Testis (tissue), 3 donors: ENCODE results near the gene RET. TPM values are rescaled to one million over a fixed set of nuclear protein-coding genes. Genes with fewer than 3 reads are reported as not detected.

Source experiments
- DNase-seq: peaks from one replicate; pipeline ENCODE4 v3.0.0-alpha.2; 2019
- H3K27ac ChIP-seq, 2 donors: fragments of 200-600 bp; sonication (generic); one replicate each; pipeline ENCODE4 v1.5.1; 2019
- H3K27me3 ChIP-seq: fragments of 200-600 bp; sonication (generic); one replicate; pipeline ENCODE4 v1.5.1; 2019
- H3K36me3 ChIP-seq: fragments of 200-600 bp; sonication (generic); one replicate; pipeline ENCODE4 v1.5.1; 2017; ENCODE audit warnings: low read depth; ENCODE audit errors: missing control alignments
- H3K4me1 ChIP-seq: fragments of 200-600 bp; sonication (generic); one replicate; pipeline ENCODE4 v1.5.1; 2019
- H3K4me3 ChIP-seq, 2 donors: fragments of 200-600 bp; sonication (generic); one replicate each; pipeline ENCODE4 v1.5.1; 2017 to 2019
- H3K9me3 ChIP-seq: fragments of 200-600 bp; sonication (generic); one replicate; pipeline ENCODE4 v1.5.1; 2017
- CTCF ChIP-seq, 3 experiments: fragments of 450-650 bp in 2 of 3; fragments of 200-600 bp in 1 of 3; sonication (generic) in 1 of 3; IDR thresholded peaks; one replicate each; pipeline ENCODE4 v1.5.1; 2016 to 2019; ENCODE audit warnings: antibody characterized with exemption in 3 of 3, mild to moderate bottlenecking in 2 of 3, moderate library complexity in 1 of 3
- POLR2A ChIP-seq: fragments of 450-650 bp; IDR thresholded peaks from one replicate; pipeline ENCODE4 v1.6.1; 2017; ENCODE audit warnings: antibody characterized with exemption, mild to moderate bottlenecking, moderate library complexity
- WGBS, 2 donors: methylation state at CpG; one replicate each; pipeline ENCODE4 v1.1.5; 2018; 5-methylcytosine and 5-hydroxymethylcytosine counted together
- intact Hi-C: fragments of 100-400 bp; cut with DNase I; formaldehyde crosslinking; loops from one replicate; pipeline ENCODE4 v1.15.1; 2023; ENCODE audit warnings: low total_unique reads
- polyA plus RNA-seq: library from polyadenylated mRNA; stranded (reverse); fragments of 350-450 nt; fragmentation: Illumina TruSeq; extraction: RNeasy Lipid Tissue Mini Kit (QIAGEN cat#74804); gene quantifications from one replicate; pipeline ENCODE4 v1.2.3, GENCODE V29; 2014; ENCODE audit warnings: low read depth, low replicate concordance; ENCODE audit not compliant: insufficient read depth
- total RNA-seq, 2 donors: library from RNA; depleted of rRNA; stranded (reverse); fragments of >200 nt; gene quantifications; one replicate each; pipeline ENCODE4 v1.2.3, GENCODE V29; 2016

RET gene
- total and polyA plus RNA-seq, 3 donors from 2014 or later: 5.1 to 9.5 (median 7.3) TPM

GRCh38 chr10:43105956-43106229, 29.0 kb downstream of the RET start:
- DNase-seq: no peak
- 34 to 67% methylated on average over 4 to 6 of the region's 7 CpGs for WGBS, 2 donors
- no peaks in the 10 kb centered on the region for H3K27me3 ChIP-seq
- no peaks in the 10 kb centered on the region for H3K9me3 ChIP-seq
- no peaks in the 10 kb centered on the region for H3K36me3 ChIP-seq
- no peaks in the 10 kb centered on the region for H3K4me1 ChIP-seq
- intact Hi-C loops: no loop called here
- H3K4me3 ChIP-seq: no peak overlapping the region
- no peak overlapping the region for H3K27ac ChIP-seq
- no peak for TF ChIP-seq CTCF (IDR thresholded peaks at IDR 0.05)

DNA sequence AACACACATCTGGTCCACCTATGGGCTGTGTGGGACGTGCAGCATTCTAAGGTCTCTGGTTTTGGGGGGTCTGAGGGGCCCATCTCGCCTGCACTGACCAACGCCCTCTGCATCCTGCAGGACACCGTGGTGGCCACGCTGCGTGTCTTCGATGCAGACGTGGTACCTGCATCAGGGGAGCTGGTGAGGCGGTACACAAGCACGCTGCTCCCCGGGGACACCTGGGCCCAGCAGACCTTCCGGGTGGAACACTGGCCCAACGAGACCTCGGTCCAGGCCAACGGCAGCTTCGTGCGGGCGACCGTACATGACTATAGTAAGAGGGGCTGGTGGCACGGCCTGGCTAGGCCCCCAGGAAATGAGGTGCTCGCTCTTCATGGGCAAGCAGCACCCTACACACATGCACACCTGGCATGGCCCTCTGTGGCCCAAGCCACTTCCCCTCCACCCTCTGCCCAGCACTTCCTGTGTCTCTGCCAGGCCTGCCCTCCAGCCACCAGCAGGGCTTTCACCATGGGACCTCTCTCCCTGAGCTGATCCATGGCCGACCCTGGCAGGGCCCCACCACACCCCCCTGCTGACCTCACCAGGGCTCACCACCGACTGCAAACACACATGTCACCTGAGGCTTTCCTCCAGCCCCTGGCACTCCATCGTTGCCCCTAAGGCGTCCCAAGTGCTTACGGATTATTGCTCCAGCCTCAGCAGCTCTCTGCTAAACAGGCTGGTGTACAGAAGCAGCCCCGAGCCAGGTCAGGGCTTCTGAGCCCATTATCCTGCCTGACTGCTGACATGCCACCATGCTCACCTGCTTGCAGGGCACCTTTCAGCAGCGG, 29.6 kb downstream of the RET start:
- 87 to 89% methylated on average over 5 to 28 of the region's 28 CpGs for WGBS, 2 donors
- intact Hi-C loops: no loop called here
- Histone ChIP-seq H3K27ac (no peak overlapping the region), H3K4me1 (no peaks in the 10 kb centered on the region), H3K9me3 (no peaks in the 10 kb centered on the region), H3K4me3 (no peak overlapping the region), H3K36me3 (no peaks in the 10 kb centered on the region), H3K27me3 (no peaks in the 10 kb centered on the region)
- DNase-seq: no peak
- no peak for TF ChIP-seq POLR2A
- TF ChIP-seq CTCF (IDR thresholded peaks at IDR 0.05): no peak

GRCh38 chr10:43108951-43109350, 32.1 kb downstream of the RET start:
- no peaks in the 10 kb centered on the region for H3K36me3 ChIP-seq
- no peak overlapping the region for H3K27ac ChIP-seq
- whole genome bisulfite sequencing, 2 donors: 95% methylated on average over 10 of the region's 12 CpGs; no CpG with 5 or more reads in 1 of the 2 donors
- intact Hi-C loops: no loop called here
- H3K9me3 ChIP-seq: no peaks in the 10 kb centered on the region
- no peak for TF ChIP-seq POLR2A
- TF ChIP-seq CTCF (IDR thresholded peaks at IDR 0.05): no peak
- DNase-seq: no peak
- H3K4me1 ChIP-seq: no peaks in the 10 kb centered on the region
- H3K4me3 ChIP-seq: no peak overlapping the region
- no peaks in the 10 kb centered on the region for H3K27me3 ChIP-seq

- Histone ChIP-seq H3K9me3 (no peaks in the 10 kb centered on the region), H3K4me3 (no peak overlapping the region), H3K27me3 (no peaks in the 10 kb centered on the region), H3K27ac (no peak overlapping the region), H3K36me3 (no peaks in the 10 kb centered on the region), H3K4me1 (no peaks in the 10 kb centered on the region)
- TF ChIP-seq POLR2A (no peak), CTCF (IDR thresholded peaks at IDR 0.05) (no peak)
- no peak for DNase-seq
- WGBS, 2 donors: 86% methylated on average over 14 to 20 of the region's 20 CpGs
- intact Hi-C loops: no loop called here
Observed at GRCh38 chr10:43109671-43110249, 32.9 kb downstream of the RET start.
